GM10847 (cell line): ENCODE data around the gene YWHAG.

Experiments
- POLR2A ChIP-seq: IDR thresholded peaks from 2 replicates; pipeline ENCODE4 v1.6.1; 2011; ENCODE audit not compliant: insufficient read length; ENCODE audit errors: extremely low read depth

The YWHAG gene

DNA sequence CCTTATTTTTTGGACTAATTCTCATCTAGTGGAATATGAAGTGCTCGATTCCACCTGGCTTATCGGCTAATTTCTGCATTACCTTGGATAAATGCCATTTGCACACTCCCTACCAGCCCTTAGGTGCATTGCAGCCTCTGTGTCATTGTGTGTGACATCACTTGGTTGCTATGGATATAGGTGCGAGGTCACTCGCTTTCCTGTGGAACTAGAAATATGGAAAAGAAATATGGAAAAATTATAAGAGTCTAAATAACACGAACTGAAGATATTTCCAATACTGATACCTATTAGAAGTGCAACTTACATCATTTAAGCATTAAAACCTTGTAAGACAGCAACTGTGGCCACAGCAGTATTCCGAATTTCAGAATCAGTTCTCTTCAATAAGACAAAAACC, 2.0 kb downstream of the YWHAG start:
- TF ChIP-seq POLR2A, result no peak

DNA sequence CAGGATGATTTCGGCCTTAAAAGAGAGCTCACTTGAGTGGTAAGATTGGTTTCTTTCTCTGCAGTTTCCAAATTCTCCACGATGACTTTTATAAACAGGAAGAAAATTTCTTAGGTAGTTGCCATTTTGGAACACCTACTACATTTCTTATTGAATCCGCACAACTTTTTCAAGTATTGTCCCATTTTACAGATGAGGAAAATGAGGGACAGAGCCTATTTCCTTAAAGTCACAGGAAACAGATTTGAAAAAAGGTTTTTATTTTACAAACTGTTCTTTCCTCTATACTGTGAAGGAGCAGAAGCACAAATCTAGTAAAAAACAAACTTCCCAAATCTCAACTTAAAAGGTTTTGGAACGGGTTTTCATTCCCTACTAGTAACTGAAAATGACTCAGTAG, 2.7 kb downstream of the YWHAG start:
- no peak for TF ChIP-seq POLR2A

DNA sequence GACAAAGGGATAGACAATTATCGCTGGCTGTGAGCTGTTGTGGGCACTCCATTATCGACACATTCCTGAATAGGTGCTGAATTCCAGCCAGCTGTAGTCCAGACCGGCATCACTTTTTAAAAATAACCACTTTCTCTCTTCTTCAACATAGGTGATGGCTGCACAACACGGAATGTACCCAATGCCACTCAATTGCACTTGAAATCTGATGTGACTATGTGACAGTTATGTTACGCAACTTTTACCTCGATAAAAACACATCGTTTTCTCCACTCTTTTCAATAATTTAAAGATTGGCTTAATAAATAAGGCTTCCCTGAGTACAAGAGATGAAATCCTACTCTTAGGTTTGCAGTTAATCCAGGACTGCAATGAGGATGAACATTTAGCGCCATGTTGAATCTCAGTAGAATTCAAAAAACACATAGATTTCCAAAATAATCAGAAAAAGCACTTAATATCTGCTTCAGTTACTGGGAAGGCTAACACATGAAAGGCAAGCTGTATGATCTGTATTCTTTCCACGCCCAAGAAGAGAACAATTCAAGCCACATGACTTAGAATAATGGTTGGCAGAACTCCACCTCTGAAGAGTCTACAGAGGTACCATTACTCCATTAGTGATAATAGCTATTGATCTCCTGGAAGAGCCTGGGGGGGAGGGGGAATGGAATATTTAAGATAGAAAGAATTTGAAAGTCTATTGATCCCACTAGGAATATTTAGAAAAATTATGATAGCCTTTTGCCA, 3.6 kb downstream of the YWHAG start:
- TF ChIP-seq POLR2A, result no peak

DNA sequence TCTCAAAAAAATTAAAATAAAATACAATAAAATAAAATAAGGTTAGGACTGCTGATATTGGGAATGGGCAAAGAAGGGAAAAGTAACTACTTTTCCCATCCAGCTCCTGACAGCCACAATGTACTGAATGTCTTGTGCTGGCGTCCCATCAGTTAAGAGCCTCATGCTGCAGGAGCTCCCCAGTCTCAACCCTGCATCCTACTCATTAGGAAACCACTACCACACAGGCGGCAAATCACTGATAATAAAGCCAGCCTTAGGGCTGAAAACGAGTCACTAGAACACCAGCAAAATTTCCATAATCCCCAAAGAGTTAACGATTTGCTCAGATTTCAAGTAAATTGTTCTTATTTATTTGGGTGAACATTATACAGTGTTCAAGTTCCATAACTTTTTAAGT, 4.3 kb downstream of the YWHAG start:
- no peak for TF ChIP-seq POLR2A

DNA sequence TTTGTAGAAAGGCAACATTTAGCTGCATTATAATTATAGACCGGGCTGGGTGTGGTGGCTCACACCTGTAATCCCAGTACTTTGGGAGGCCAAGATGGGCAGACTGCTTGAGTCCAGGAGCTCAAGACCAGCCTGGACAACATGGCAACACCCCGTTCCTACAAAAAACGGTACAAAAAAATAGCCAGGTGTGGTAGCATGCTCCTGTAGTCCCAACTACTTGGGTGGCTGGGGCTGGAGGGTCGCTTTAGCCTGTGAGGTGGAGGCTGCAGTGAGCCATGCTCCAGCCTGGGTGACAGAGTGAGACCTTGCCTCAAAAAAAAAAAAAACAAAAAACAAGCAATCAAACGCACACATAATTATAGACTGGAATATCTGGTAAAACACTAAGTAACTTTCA, 5.0 kb downstream of the YWHAG start:
- no peak for TF ChIP-seq POLR2A

DNA sequence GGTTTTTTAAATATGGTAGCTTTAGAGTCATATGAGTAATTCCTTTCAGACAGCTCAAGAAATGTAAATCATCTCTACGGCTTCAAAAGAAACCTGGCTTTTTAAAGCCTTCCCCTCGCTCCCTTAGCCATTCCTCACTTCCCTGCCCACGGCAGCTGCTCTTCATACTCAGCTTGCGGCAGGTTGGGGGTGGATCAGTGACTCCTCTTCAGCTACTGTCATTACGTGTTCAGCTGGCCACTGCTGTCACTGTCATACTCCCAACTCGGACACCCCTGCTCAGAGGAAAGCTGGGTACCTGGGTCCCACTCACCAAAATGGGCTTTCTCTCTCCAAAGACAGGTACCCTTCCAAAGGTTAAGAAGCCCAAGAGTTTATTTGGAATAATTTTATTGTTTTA, 6.6 kb downstream of the YWHAG start:
- TF ChIP-seq POLR2A, result no peak

DNA sequence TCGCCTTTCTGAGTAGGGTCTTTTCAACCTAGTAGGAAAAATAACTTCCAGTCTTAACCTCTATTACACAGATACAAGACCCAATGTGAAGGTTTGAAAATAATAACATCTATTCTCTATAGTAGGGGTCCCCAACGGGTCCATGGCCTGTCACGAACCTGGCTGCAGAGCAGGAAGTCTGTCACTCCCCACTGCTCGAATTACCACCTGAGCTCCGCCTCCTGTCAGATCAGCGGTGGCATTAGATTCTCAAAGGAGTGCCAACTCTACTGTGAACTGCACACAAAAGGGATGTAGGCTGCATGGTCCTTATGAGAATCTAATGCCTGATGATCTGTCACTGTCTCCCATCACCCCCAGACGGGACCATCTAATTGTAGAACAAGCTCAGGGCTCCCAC, 7.4 kb downstream of the YWHAG start:
- TF ChIP-seq POLR2A, result no peak

DNA sequence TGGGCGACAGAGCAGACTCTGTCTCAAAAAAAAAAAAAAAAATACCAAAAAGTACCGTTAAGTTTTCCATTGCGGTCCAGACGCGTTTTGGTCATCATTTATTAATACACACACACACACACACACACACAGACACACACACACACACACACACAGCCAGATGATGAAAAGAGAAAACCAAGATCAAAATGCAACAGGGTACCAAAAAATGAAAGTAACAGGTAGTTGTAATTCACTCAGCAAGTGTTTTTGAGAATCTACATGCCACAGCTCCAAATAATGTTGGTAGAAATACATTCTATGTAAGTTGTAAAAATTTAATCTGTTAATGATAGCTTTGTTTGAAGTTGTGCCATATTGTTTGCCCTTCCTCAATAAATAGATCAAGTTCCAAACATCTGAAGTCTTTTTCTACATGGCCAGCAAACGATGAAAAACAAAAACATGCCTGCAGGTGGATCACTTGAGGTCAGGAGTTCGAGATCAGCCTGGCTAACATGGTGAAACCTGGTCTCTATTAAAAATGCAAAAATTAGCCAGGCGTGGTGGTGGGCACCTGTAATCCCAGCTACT, 9.4 kb downstream of the YWHAG start:
- TF ChIP-seq POLR2A, result no peak

DNA sequence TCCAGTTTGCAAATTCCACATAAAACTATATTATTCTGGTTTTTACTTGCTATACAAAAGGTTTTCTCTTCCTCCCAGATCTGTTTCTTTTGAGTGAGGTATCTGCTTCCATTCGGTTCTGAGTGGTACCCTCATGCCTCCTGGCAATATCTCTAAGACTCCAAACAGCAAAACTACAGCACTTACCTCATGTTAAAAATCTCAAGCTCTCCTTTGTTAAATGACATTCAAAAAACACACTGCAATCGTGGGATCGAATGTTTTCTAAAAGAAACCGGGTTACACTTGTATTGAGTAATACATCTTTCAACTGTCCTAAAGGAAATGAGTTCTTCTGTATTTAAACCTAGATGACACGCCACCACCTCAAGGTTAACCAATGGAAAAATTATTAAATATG, 11.1 kb downstream of the YWHAG start:
- TF ChIP-seq POLR2A, result no peak

DNA sequence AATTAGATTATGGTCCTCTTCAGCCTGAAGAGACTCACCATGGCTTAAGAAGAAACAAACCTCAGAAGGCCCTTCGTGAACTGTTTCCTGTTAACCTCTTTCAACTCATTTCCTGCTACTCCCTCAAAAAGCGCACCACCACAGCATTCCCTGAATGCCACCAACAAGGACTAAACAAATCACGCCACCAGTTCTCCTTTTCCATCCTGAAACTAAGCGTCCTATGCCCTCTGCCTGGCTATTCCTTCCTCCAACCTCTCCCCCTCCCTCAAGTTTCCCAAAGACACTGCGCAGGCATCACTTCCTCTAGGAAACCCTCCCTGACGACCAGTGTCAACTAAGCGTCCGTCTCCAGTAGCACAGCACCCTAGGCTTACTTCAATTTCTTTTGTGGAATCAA, 12.0 kb downstream of the YWHAG start:
- TF ChIP-seq POLR2A, result no peak

DNA sequence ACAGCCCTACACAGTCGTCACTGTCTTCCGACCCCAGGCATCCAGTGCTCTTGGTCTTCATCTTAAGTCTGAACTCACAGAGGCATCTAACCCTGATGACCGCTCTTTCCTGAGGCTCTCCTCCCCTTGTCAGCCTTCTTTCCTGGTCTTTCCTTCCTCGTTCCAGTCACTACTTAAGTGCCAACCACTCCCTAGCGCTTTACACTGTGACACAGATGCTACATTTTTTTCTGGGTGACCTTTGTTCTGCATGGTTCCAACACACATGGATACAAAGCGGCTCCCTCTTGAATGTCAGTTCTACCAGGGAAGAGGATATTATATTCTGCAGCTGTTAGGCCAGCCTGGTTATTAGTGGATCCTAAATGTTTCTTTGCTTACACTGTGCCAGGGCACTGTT, 12.7 kb downstream of the YWHAG start:
- no peak for TF ChIP-seq POLR2A

DNA sequence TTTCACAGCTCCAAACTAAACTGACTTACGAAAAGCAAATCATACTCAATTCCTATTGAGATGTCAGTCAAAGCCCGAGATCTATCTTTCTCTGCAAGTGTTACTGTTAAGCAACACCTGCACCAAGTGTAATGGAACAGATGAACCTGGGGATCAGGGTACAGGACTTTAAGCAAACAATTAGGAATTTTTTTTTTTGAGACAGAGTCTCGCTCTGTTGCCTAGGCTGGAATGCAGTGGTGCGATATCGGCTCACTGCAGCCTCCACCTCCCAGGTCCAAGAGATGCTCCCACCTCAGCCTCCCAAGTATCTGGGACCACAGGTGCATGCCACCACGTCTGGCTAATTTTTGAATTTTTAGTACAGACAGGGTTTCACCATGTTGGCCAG, 14.9 kb downstream of the YWHAG start:
- TF ChIP-seq POLR2A, result no peak

DNA sequence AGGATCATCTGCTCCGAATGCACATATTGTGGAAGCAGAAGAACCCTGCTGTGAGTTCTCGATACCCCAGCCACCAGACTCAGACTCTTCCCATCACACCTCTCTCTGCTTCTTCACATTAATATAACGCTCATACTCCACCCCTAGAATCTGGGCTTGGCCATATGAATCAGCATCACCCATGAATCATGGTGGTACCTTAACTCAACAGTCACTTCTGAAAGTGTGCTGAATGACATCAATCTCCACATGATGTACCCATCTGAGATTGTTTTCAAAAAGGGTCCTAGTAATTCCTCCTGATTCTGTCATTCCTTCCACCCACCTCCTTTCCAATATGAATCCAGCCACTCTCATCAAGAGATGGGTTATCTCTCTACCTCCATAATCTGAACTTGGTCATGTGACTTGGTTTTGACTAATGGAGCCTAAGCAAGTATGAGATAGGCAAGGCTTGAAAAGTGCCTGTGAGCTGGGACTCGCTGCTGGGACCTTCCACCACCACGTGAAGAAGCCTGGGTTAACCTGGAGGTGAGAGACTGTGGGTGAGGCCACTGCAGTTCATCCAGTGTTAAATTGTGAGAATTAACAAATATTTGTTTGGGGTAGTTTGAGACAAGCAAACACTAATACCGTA, 15.4 kb downstream of the YWHAG start:
- no peak for TF ChIP-seq POLR2A

DNA sequence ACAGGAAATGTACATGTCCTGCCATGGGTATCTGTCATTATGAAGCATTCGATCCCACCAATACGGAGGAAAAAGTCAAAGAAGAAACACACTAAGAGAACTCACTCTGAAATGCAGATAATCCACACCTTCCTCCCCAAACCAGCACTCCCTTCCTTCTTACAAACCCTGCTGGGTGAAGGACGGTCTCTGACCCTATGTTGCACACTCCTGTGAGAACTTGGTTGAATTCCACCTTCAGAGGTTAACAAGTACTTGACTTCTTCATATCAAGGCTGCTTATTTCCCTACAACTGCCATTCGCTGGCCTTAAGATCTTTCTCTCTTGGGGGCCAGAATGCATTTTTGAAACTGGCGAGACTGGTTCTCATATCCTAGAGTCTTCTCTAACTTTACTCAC, 16.6 kb downstream of the YWHAG start:
- no peak for TF ChIP-seq POLR2A

DNA sequence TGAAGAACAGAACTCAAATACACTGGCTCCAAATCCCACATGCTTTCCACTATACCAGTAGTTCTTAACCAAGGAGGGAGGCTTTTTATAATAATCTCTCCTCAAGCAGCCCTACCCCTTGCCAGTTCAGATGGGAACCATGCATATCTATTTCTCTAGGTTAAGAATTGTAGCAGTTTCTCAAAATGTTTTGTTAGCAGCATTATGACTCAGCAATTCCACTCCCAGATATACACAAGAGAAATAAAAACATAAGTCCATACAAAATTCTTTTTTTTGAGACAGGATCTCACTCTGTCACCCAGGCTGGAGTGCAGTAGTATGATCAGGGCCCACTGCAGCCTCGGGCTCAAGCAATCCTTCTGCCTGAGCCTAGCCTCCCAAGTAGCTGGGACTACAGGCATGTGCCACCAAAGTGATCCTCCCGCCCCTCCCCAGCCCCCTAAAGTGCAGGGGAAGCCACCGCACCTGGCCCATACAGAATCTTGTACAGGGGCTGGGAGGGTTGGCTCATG, 18.1 kb downstream of the YWHAG start:
- TF ChIP-seq POLR2A, result no peak

DNA sequence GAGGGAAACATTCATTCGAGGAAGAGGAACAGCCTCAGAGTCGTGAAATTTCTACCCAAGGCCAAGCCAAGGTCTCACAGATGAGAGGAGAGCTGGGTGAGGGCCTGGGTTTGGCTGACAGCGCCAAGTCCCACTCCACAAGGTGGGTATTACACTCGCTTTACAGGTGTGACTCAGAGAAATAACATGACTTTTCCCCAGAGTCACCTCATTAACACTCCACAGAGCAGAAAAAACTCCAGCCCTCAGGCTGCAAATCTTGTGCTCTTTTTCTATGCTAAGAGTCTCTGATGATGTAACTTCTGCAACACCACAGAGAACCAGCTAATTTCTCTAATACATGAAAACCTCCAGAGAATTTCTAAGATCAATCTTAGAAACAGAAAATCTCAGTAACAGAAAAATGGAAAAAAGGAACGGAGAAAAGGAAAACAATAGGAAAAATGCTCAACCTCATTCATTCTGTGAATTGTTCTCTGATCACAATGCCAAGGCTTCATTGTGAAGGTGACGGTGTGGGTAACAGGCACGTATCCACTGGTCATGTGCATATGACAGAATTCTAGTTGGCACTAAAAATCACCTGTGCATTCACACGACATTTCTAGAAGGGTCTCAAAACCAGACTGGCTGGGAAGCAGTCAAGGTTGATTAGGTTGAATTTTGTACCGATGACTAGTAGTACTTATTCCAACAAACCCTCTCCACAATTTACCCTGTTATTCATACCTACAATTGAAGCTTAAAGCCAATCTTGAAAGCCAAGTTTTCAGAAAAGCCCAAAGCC, 20.3 kb downstream of the YWHAG start:
- no peak for TF ChIP-seq POLR2A
